Activated naive CD4-positive, alpha-beta T cell treated with Interleukin-2 at 50 U/mL for 16 hours (primary cell): Measurements from ENCODE around the gene ZNF486.
"Not testable (repeated sequence)": the region's sequence is repeated elsewhere in the genome, so short reads cannot be mapped to it uniquely, and the experiment has no call there.

ENCODE experiments used
- DNase-seq: peaks from one replicate; pipeline ENCODE4 v3.0.0-alpha.2; 2020

The ZNF486 gene

GRCh38 chr19:20235156-20235555, 68.1 kb downstream of the ZNF486 start:
- DNase-seq = no peak

- DNase-seq = peak; percentile 88
Measured at GRCh38 chr19:20237773-20238623, 71.0 kb downstream of the ZNF486 start.

GRCh38 chr19:20243629-20244028, 76.6 kb downstream of the ZNF486 start:
- no peak for DNase-seq

GRCh38 chr19:20244356-20244755, 77.3 kb downstream of the ZNF486 start:
- DNase-seq = no peak

GRCh38 chr19:20245309-20245708, 78.3 kb downstream of the ZNF486 start:
- no peak for DNase-seq

GRCh38 chr19:20247016-20247683, 80.1 kb downstream of the ZNF486 start:
- DNase-seq = peak; percentile 22

- DNase-seq = not testable (repeated sequence)
Measured at GRCh38 chr19:20248258-20248657, 81.2 kb downstream of the ZNF486 start.
